GM19397 (cell line): ENCODE results near the gene C10orf90.

Experiments
- ATAC-seq: cut with Tn5 transposase; IDR thresholded peaks from one replicate; pipeline ENCODE4 v1.9.1; 2021; ENCODE audit warnings: mild to moderate bottlenecking, moderate library complexity; ENCODE audit not compliant: unreplicated experiment

Gene C10orf90

GRCh38 chr10:126511917-126512479, 158.5 kb downstream of the C10orf90 start:
- ATAC-seq: no peak

GRCh38 chr10:126509182-126509581, 161.3 kb downstream of the C10orf90 start:
- ATAC-seq: no peak

- no peak for ATAC-seq
These were observed 161.9 kb downstream of the C10orf90 start for GRCh38 chr10:126508535-126509040.

GRCh38 chr10:126504761-126505112, 165.8 kb downstream of the C10orf90 start:
- ATAC-seq: no peak

- no peak for ATAC-seq
These were observed 166.3 kb downstream of the C10orf90 start for GRCh38 chr10:126504063-126504760.

- no peak for ATAC-seq
These were observed 167.0 kb downstream of the C10orf90 start for GRCh38 chr10:126503392-126504062.

GRCh38 chr10:126502441-126502840, 168.1 kb downstream of the C10orf90 start:
- no peak for ATAC-seq

- ATAC-seq: no peak
These were observed 168.7 kb downstream of the C10orf90 start for GRCh38 chr10:126501828-126502227.

- no peak for ATAC-seq
These were observed 169.6 kb downstream of the C10orf90 start for GRCh38 chr10:126500866-126501265.

GRCh38 chr10:126500185-126500584, 170.3 kb downstream of the C10orf90 start:
- no peak for ATAC-seq

GRCh38 chr10:126499744-126500143, 170.7 kb downstream of the C10orf90 start:
- ATAC-seq: no peak

GRCh38 chr10:126497672-126498071, 172.8 kb downstream of the C10orf90 start:
- no peak for ATAC-seq

GRCh38 chr10:126496771-126497545, 173.5 kb downstream of the C10orf90 start:
- ATAC-seq: no peak

GRCh38 chr10:126491476-126491875, 179.0 kb downstream of the C10orf90 start:
- ATAC-seq: no peak

- ATAC-seq: no peak
These were observed 189.3 kb downstream of the C10orf90 start for GRCh38 chr10:126481181-126481580.

GRCh38 chr10:126480648-126481047, 189.8 kb downstream of the C10orf90 start:
- ATAC-seq: no peak

- ATAC-seq: no peak
These were observed 191.1 kb downstream of the C10orf90 start for GRCh38 chr10:126479280-126479895.

- no peak for ATAC-seq
These were observed 191.9 kb downstream of the C10orf90 start for GRCh38 chr10:126478546-126478945.

- ATAC-seq: no peak
These were observed 194.2 kb downstream of the C10orf90 start for GRCh38 chr10:126476246-126476645.

GRCh38 chr10:126475074-126475691, 195.3 kb downstream of the C10orf90 start:
- no peak for ATAC-seq
